GM12878 (cell line): ENCODE results near the gene MARVELD3. TPM values are rescaled to one million over a fixed set of nuclear protein-coding genes. Genes with fewer than 3 reads are reported as not detected.

Experiments used
- ATAC-seq: fragments of 200-7000 bp; cut with Tn5 transposase; 3 replicates; pipeline ENCODE4 v1.9.1; 2020; ENCODE audit warnings: mild to moderate bottlenecking, moderate library complexity
- BruUV-seq: library from RNA; stranded (reverse); fragments of 400-500 nt; replicated peaks from 2 replicates; lab custom pipeline; 2021; lab: Mats Ljungman, UMichigan
- CTCF ChIA-PET: fragments of 300-600 bp; sonication (Branson Sonifier 250); formaldehyde crosslinking; extraction: SDS; loops from one replicate; lab custom pipeline; 2021; ENCODE audit warnings: inconsistent platforms; lab: Yijun Ruan, JAX
- POLR2A ChIA-PET: fragments of 350-600 bp; formaldehyde crosslinking; extraction: SDS; loops from one replicate; lab custom pipeline; 2021; ENCODE audit warnings: inconsistent platforms; lab: Charles Lee
- RAD21 ChIA-PET: fragments of 300-600 bp; sonication (Branson Sonifier 250); formaldehyde crosslinking; loops from one replicate; lab custom pipeline; 2023; ENCODE audit warnings: antibody characterized with exemption; ENCODE audit not compliant: unreplicated experiment; lab: Charles Lee
- SMC1A ChIA-PET: fragments of 300-600 bp; sonication (Branson Sonifier 250); formaldehyde crosslinking; loops from one replicate; lab custom pipeline; 2023; ENCODE audit not compliant: unreplicated experiment, uncharacterized antibody; lab: Charles Lee
- DNase-seq: peaks from one replicate; pipeline ENCODE4 v3.0.0-alpha.2; 2011; ENCODE audit warnings: low read depth, low spot score
- FAIRE-seq: peaks from 3 replicates; lab custom pipeline; 2011; peaks lifted over from hg19 to GRCh38; lab: Jason Lieb, UNC
- H2AFZ ChIP-seq: 2 replicates; pipeline ENCODE4 v1.6.0; 2011; ENCODE audit warnings: low read depth, low read length, control low read depth; ENCODE audit not compliant: control insufficient read depth
- H3K27ac ChIP-seq: 2 replicates; pipeline ENCODE4 v1.5.1; 2011; ENCODE audit warnings: control low read depth; ENCODE audit not compliant: control insufficient read depth, insufficient read depth
- H3K27me3 ChIP-seq, 2 experiments: replicated peaks in 1 of 2; 2 replicates each; pipeline versions ENCODE4 v1.6.0 to v1.6.1; 2011; ENCODE audit warnings: low read length in 1 of 2; ENCODE audit not compliant: control insufficient read depth in 2 of 2, insufficient read depth in 2 of 2
- H3K36me3 ChIP-seq, 2 experiments: 2 replicates each; pipeline ENCODE4 v1.5.1; 2011; ENCODE audit warnings: low read length in 1 of 2; ENCODE audit not compliant: control insufficient read depth in 2 of 2, insufficient read depth in 2 of 2
- H3K4me1 ChIP-seq: 2 replicates; pipeline ENCODE4 v1.6.1; 2011; ENCODE audit warnings: mild to moderate bottlenecking, low read length, moderate library complexity, mixed read lengths; ENCODE audit not compliant: control insufficient read depth, insufficient read depth
- H3K4me2 ChIP-seq: 2 replicates; pipeline ENCODE4 v1.6.0; 2011; ENCODE audit warnings: control low read depth; ENCODE audit not compliant: control insufficient read depth, insufficient read depth
- H3K4me3 ChIP-seq: fragments of 200-600 bp; sonication (generic); 2 replicates; pipeline ENCODE4 v1.5.1; 2016
- H3K79me2 ChIP-seq: 2 replicates; pipeline ENCODE4 v1.6.0; 2011; ENCODE audit warnings: low read length; ENCODE audit not compliant: control insufficient read depth, insufficient read depth
- H3K9ac ChIP-seq: 2 replicates; pipeline ENCODE4 v1.8.0; 2011; ENCODE audit warnings: low read length, control low read depth, mixed read lengths; ENCODE audit not compliant: control insufficient read depth, insufficient read depth
- H3K9me3 ChIP-seq: replicated peaks from 3 replicates; pipeline ENCODE4 v1.5.1; 2011; ENCODE audit warnings: mild to moderate bottlenecking, low read length; ENCODE audit not compliant: control insufficient read depth, insufficient read depth
- H4K20me1 ChIP-seq: 2 replicates; pipeline ENCODE4 v1.6.0; 2011; ENCODE audit not compliant: control insufficient read depth, insufficient read depth
- BMI1 ChIP-seq: fragments of 450-650 bp; IDR thresholded peaks from 2 replicates; pipeline ENCODE4 v1.6.1; 2016; ENCODE audit warnings: mild to moderate bottlenecking, moderate library complexity, borderline replicate concordance
- CREB1 ChIP-seq: IDR thresholded peaks from 2 replicates; pipeline ENCODE4 v1.6.1; 2012; ENCODE audit warnings: low read depth, mild to moderate bottlenecking, inconsistent platforms
- ESRRA ChIP-seq: IDR thresholded peaks from 2 replicates; pipeline ENCODE4 v1.6.1; 2012; ENCODE audit warnings: mild to moderate bottlenecking, low read length, improper control_type of control experiment
- ETV6 ChIP-seq, 2 experiments: fragments of 450-650 bp in 1 of 2; IDR thresholded peaks in 1 of 2; conservative IDR thresholded peaks in 1 of 2; 2 replicates each; pipeline ENCODE4 v1.6.1; 2014; ENCODE audit warnings: antibody characterized with exemption in 1 of 2, borderline replicate concordance in 1 of 2, low read depth in 1 of 2, mild to moderate bottlenecking in 1 of 2, moderate library complexity in 1 of 2
- HSF1 ChIP-seq: fragments of 150-350 bp; IDR thresholded peaks from 2 replicates; pipeline ENCODE4 v1.6.1; 2014; ENCODE audit warnings: mild to moderate bottlenecking, low read depth, low read length
- MTA2 ChIP-seq: fragments of 450-650 bp; IDR thresholded peaks from 2 replicates; pipeline ENCODE4 v1.6.1; 2016; ENCODE audit warnings: low read depth, mild to moderate bottlenecking, moderate library complexity
- MYB ChIP-seq: fragments of 150-350 bp; IDR thresholded peaks from 2 replicates; pipeline ENCODE4 v1.6.1; 2014; ENCODE audit warnings: mild to moderate bottlenecking, low read depth, low read length, borderline replicate concordance
- PAX8 ChIP-seq: fragments of 450-650 bp; IDR thresholded peaks from 2 replicates; pipeline ENCODE4 v1.6.1; 2017; ENCODE audit warnings: mild to moderate bottlenecking, moderate library complexity
- YBX1 ChIP-seq: fragments of 450-650 bp; IDR thresholded peaks from 2 replicates; pipeline ENCODE4 v1.6.1; 2016; ENCODE audit warnings: antibody characterized with exemption
- YY1 ChIP-seq: IDR thresholded peaks from 2 replicates; pipeline ENCODE4 v1.6.1; 2011; ENCODE audit warnings: low read depth, mild to moderate bottlenecking, low read length
- ZNF217 ChIP-seq: fragments of 450-650 bp; IDR thresholded peaks from 2 replicates; pipeline ENCODE4 v1.6.1; 2017; ENCODE audit warnings: antibody characterized with exemption, mild to moderate bottlenecking
- WGBS: methylation state at CpG from one replicate; pipeline ENCODE4 v1.1.6; 2016; ENCODE audit warnings: low lambda C conversion rate; ENCODE audit not compliant: insufficient replicate concordance, insufficient coverage; ENCODE audit errors: missing lambda C conversion rate; 5-methylcytosine and 5-hydroxymethylcytosine counted together
- in situ Hi-C: fragments of 300-500 bp; cut with MboI; formaldehyde crosslinking; loops from 9 replicates; pipeline ENCODE4 v1.14.3; 2018; ENCODE audit warnings: mixed read lengths
- intact Hi-C: fragments of 100-400 bp; cut with micrococcal nuclease; formaldehyde crosslinking; loops from one replicate; pipeline ENCODE4 v1.14.2; 2022; ENCODE audit not compliant: unreplicated experiment
- polyA plus RNA-seq, 11 experiments: library from polyadenylated mRNA; depleted of rRNA in 4 of 11; unstranded in 6 of 11; stranded (reverse) in 5 of 11; fragments of >200 nt; fragmentation: Nextera tagmentation in 4 of 11; fragmentation: Illumina TruSeq in 1 of 11; extraction: Ambion mirVana in 4 of 11; extraction: Trizol in 1 of 11; gene quantifications; 1 replicate in 1 of 11; 2 replicates in 10 of 11; pipeline versions ENCODE4 v1.2.1 to v1.2.3, GENCODE V29; 2011 to 2016; ENCODE audit warnings: inconsistent platforms in 2 of 11, missing spikeins in 2 of 11, low read depth in 1 of 11
- total RNA-seq, 4 experiments: library from RNA; depleted of rRNA in 3 of 4; stranded (reverse); fragments of >200 nt in 3 of 4; fragmentation: Illumina TruSeq in 1 of 4; extraction: Trizol in 1 of 4; gene quantifications; 2 replicates each; pipeline versions ENCODE4 v1.2.1 to v1.2.3, GENCODE V29; 2013 to 2021
- TF ChIP-seq, protein P1 (sequence below): fragments of 450-650 bp; conservative IDR thresholded peaks from 2 replicates; pipeline ENCODE4 v1.6.1; 2017; ENCODE audit warnings: mild to moderate bottlenecking, moderate library complexity
- TF ChIP-seq, protein P2 (sequence below): fragments of 450-650 bp; IDR thresholded peaks from 2 replicates; pipeline ENCODE4 v1.6.1; 2018; ENCODE audit warnings: mild to moderate bottlenecking, low read depth, moderate library complexity; ENCODE audit not compliant: partially characterized antibody

MARVELD3 gene
- total and polyA plus RNA-seq, 10 of the 15 experiments (the other 5 are each of a cell fraction or from before 2014, with no cell fraction given): 0.03 to 0.18 (median 0.09) TPM; not detected in 4

DNA sequence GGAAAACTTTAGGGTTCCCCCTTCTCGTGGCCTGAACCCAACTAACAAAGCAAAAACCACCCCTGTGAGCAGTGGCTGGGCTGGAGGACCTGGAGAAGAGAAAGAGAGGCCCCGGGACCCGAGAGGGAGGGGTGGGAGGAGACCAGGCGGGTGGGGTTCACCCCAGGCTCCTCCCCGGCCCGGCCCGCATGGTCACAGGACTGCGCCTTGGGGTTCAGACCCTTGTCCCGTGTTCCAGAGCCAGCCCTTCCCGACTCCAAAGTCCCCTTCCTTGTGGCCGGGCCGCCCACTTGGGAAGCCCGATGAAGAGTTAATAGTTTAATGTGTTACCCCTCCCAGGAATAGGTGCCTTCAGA, 852 bp downstream of the MARVELD3 start:
- ChIA-PET CTCF (no interaction called here), RAD21 (no interaction called here), POLR2A (no interaction called here), SMC1A (no interaction called here)
- Histone ChIP-seq H2AFZ (peak overlapping the region; percentile 77), H3K27me3 (no peaks in the 10 kb centered on the region; a peak in 1 of 4 replicates), H3K27ac (no peak overlapping the region), H3K79me2 (no peaks in the 10 kb centered on the region), H3K4me2 (peak overlapping the region; percentile 90), H3K4me1 (peaks cover 5% of the 10 kb centered on the region; the same call in 1 of the 2 replicates), H3K9me3 (no peaks in the 10 kb centered on the region)
- FAIRE-seq (no peak), ATAC-seq (peak; percentile 62), DNase-seq (no peak)
- no peak for TF ChIP-seq ESRRA
- TF ChIP-seq ETV6 (conservative IDR thresholded peaks at IDR 0.05 in 1 of 2, IDR thresholded peaks at IDR 0.05 in 1 of 2; ENCODE audit: borderline replicate concordance in 1 of 2, low read depth in 1 of 2): no peak
- no peak for TF ChIP-seq MYB
- no peak for TF ChIP-seq HSF1
- TF ChIP-seq, protein P1, sequence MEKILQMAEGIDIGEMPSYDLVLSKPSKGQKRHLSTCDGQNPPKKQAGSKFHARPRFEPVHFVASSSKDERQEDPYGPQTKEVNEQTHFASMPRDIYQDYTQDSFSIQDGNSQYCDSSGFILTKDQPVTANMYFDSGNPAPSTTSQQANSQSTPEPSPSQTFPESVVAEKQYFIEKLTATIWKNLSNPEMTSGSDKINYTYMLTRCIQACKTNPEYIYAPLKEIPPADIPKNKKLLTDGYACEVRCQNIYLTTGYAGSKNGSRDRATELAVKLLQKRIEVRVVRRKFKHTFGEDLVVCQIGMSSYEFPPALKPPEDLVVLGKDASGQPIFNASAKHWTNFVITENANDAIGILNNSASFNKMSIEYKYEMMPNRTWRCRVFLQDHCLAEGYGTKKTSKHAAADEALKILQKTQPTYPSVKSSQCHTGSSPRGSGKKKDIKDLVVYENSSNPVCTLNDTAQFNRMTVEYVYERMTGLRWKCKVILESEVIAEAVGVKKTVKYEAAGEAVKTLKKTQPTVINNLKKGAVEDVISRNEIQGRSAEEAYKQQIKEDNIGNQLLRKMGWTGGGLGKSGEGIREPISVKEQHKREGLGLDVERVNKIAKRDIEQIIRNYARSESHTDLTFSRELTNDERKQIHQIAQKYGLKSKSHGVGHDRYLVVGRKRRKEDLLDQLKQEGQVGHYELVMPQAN: no peak
- TF ChIP-seq, protein P2, sequence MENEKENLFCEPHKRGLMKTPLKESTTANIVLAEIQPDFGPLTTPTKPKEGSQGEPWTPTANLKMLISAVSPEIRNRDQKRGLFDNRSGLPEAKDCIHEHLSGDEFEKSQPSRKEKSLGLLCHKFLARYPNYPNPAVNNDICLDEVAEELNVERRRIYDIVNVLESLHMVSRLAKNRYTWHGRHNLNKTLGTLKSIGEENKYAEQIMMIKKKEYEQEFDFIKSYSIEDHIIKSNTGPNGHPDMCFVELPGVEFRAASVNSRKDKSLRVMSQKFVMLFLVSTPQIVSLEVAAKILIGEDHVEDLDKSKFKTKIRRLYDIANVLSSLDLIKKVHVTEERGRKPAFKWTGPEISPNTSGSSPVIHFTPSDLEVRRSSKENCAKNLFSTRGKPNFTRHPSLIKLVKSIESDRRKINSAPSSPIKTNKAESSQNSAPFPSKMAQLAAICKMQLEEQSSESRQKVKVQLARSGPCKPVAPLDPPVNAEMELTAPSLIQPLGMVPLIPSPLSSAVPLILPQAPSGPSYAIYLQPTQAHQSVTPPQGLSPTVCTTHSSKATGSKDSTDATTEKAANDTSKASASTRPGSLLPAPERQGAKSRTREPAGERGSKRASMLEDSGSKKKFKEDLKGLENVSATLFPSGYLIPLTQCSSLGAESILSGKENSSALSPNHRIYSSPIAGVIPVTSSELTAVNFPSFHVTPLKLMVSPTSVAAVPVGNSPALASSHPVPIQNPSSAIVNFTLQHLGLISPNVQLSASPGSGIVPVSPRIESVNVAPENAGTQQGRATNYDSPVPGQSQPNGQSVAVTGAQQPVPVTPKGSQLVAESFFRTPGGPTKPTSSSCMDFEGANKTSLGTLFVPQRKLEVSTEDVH: no peak
- TF ChIP-seq ZNF217: no peak
- TF ChIP-seq CREB1: no peak
- TF ChIP-seq YBX1: no peak
- no peak for TF ChIP-seq BMI1
- TF ChIP-seq MTA2: no peak
- TF ChIP-seq PAX8: no peak
- no peak for TF ChIP-seq YY1
- TF ChIP-seq, all 136 proteins: peak for 0
- intact Hi-C loops (no loop called here), in situ Hi-C loops (no loop called here)
- Histone ChIP-seq H3K4me3 (peak overlapping the region; percentile 62), H3K36me3 (no peaks in the 10 kb centered on the region), H4K20me1 (no peaks in the 10 kb centered on the region), H3K9ac (peak overlapping the region; percentile 35; the same call in 1 of the 2 replicates)
- BruUV-seq: no TSS peak
- 49% methylated on average over 5 of the region's 13 CpGs for WGBS
